Transverse colon (tissue), 4 donors: ENCODE data around the gene TRIM67. TPM values are rescaled to one million over a fixed set of nuclear protein-coding genes. Genes with fewer than 3 reads are reported as not detected.

Experiments
- DNase-seq: peaks from one replicate; pipeline ENCODE4 v3.0.0-alpha.2; 2019
- H3K27ac ChIP-seq, 4 donors: fragments of 200-600 bp; sonication (generic); 2 replicates each; pipeline ENCODE4 v1.5.1; 2016 to 2018; ENCODE audit warnings: inconsistent platforms in 4 of 4
- H3K27me3 ChIP-seq: fragments of 200-600 bp; sonication (generic); 2 replicates; pipeline ENCODE4 v1.5.1; 2017; ENCODE audit warnings: inconsistent platforms
- H3K36me3 ChIP-seq, 4 donors: fragments of 200-600 bp; sonication (generic); 2 replicates each; pipeline ENCODE4 v1.5.1; 2017 to 2019; ENCODE audit warnings: inconsistent platforms in 4 of 4
- H3K4me1 ChIP-seq, 4 donors: fragments of 200-600 bp; sonication (generic); 2 replicates each; pipeline ENCODE4 v1.5.1; 2017 to 2020; ENCODE audit warnings: inconsistent platforms in 4 of 4
- H3K4me3 ChIP-seq, 4 donors: fragments of 200-600 bp; sonication (generic); 1 replicate in 1 of 4; 2 replicates in 3 of 4; pipeline versions ENCODE4 v1.5.1 to v1.6.1; 2017 to 2019; ENCODE audit warnings: inconsistent platforms in 4 of 4
- H3K9me3 ChIP-seq, 2 donors: fragments of 200-600 bp; sonication (generic); 2 replicates each; pipeline ENCODE4 v1.5.1; 2017 to 2019; ENCODE audit warnings: inconsistent platforms in 2 of 2
- CTCF ChIP-seq, 5 experiments: fragments of 200-600 bp in 3 of 5; fragments of 450-650 bp in 2 of 5; sonication (generic) in 3 of 5; IDR thresholded peaks; 1 replicate in 2 of 5; 2 replicates in 3 of 5; pipeline ENCODE4 v1.5.1; 2016 to 2017; ENCODE audit warnings: antibody characterized with exemption in 5 of 5, inconsistent platforms in 3 of 5, mild to moderate bottlenecking in 2 of 5, moderate library complexity in 1 of 5
- EP300 ChIP-seq: sonication (generic); formaldehyde crosslinking; IDR thresholded peaks from one replicate; pipeline ENCODE4 v1.6.1; 2017; ENCODE audit warnings: antibody characterized with exemption, low read depth
- POLR2A ChIP-seq: fragments of 450-650 bp; IDR thresholded peaks from one replicate; pipeline ENCODE4 v1.6.1; 2016; ENCODE audit warnings: antibody characterized with exemption, mild to moderate bottlenecking, moderate library complexity
- POLR2AphosphoS5 ChIP-seq, 3 donors: sonication (generic); formaldehyde crosslinking; IDR thresholded peaks; one replicate each; pipeline ENCODE4 v1.6.1; 2016; ENCODE audit warnings: antibody characterized with exemption in 3 of 3
- WGBS, 2 donors: methylation state at CpG; one replicate each; pipeline ENCODE4 v1.1.5; 2018; ENCODE audit warnings: low coverage in 1 of 2; 5-methylcytosine and 5-hydroxymethylcytosine counted together
- in situ Hi-C, 4 donors: fragments of 200-750 bp; cut with MboI; loops; one replicate each; pipeline versions ENCODE4 v1.15.0 to v1.15.1; 2017; ENCODE audit warnings: low sequenced_read_pairs in 3 of 4, low pct_ligation_motif_present in 1 of 4, low pct_unique_long_range_greater_than_20kb in 1 of 4
- intact Hi-C: fragments of 100-400 bp; cut with DNase I; formaldehyde crosslinking; loops from one replicate; pipeline ENCODE4 v1.15.1; 2023; ENCODE audit warnings: low total_unique reads
- total RNA-seq, 4 donors: library from RNA; depleted of rRNA; stranded (reverse); fragments of >200 nt; gene quantifications; one replicate each; pipeline ENCODE4 v1.1.0, GENCODE V29; 2016

TRIM67 gene
- total RNA-seq, 4 donors from 2014 or later: under 0.01 to 0.16 TPM; not detected in 2

DNA sequence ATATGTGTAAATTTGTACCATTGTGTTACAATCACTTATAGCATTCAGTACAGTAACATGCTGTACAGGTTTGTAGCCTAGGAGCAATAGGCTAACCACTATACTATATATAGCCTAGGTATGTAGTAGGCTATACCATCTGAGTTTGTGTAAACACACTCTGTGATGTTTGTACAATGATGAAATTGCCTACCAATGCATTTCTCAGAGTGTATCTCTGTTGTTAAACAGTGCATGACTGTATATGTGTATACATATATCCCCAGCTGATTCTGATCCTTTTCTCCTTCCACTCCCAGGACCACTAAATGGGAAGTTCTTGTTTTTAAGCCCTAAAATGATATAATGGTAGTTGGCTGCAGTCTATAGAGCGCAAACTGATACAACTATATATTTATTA lies 86.9 kb downstream of the TRIM67 start:
- TF ChIP-seq EP300 (no peak), POLR2AphosphoS5 (IDR thresholded peaks at IDR 0.05) (no peak), CTCF (IDR thresholded peaks at IDR 0.05) (no peak), POLR2A (no peak)

DNA sequence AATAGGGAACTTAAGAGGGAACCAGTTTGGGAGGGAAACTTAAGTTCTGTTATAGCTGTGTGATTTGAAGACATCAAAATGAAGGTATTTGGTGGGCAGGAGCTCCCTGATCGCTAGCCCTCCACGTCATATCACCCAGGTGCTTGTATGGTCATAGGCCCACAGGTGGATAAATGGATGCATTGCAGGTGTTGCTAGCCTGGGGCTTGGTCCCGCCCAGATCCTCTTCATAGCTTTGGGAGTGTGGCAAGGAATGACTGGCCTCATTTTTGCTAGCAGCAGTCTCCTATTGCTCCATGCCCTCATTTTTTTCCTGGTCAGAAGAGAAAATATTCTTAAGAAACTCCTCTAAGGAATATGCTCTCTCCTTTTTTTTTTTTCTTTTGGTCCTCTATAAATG lies 90.5 kb downstream of the TRIM67 start:
- in situ Hi-C loops: no loop called here
- no peak overlapping the region for H3K4me3 ChIP-seq
- intact Hi-C loops: no loop called here
- H3K27ac ChIP-seq: no peak overlapping the region
- no peaks in the 10 kb centered on the region for H3K9me3 ChIP-seq
- no peaks in the 10 kb centered on the region for H3K4me1 ChIP-seq
- WGBS, 2 donors: 88 to 92% methylated on average over 3 of the region's 3 CpGs
- no peaks in the 10 kb centered on the region for H3K27me3 ChIP-seq
- peaks cover 0 to 38% (median 10%) of the 10 kb centered on the region in 4 donors for H3K36me3 ChIP-seq
- TF ChIP-seq POLR2A (no peak), EP300 (no peak), CTCF (IDR thresholded peaks at IDR 0.05) (no peak), POLR2AphosphoS5 (IDR thresholded peaks at IDR 0.05) (no peak)
- no peak for DNase-seq

More for the DNA sequence above, 86.9 kb downstream of the TRIM67 start:
- intact Hi-C loops (no loop called here), in situ Hi-C loops (no loop called here)
- no peaks in the 10 kb centered on the region for H3K4me1 ChIP-seq
- no peak overlapping the region for H3K4me3 ChIP-seq
- H3K36me3 ChIP-seq: peaks cover 0 to 27% (median 7%) of the 10 kb centered on the region in 4 donors
- H3K9me3 ChIP-seq: no peaks in the 10 kb centered on the region
- no peak for DNase-seq
- 100% methylated on average over 1 of the region's 1 CpG for WGBS, 2 donors
- H3K27ac ChIP-seq: no peak overlapping the region
- no peaks in the 10 kb centered on the region for H3K27me3 ChIP-seq

DNA sequence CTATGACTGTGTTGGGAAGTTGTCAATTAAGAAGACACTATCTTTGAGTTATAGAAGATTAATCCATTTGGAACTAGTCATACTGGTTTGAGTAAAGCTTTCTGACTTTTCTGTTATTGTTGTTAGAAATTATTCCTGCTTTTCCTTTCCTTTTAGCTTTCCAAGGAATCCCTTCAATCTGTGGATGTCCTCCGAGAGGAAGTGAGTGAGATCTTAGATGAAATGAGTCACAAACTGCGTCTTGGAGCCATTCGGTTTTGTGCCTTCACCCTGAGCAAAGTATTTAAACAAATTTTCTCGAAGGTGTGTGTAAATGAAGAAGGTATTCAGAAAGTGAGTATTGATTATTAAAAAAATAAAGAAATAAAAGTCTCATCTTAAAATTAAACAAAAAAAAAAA lies 98.5 kb downstream of the TRIM67 start:
- Histone ChIP-seq H3K27ac (no peak overlapping the region), H3K36me3 (peaks cover 0 to 59% (median 30%) of the 10 kb centered on the region in 4 donors), H3K9me3 (no peaks in the 10 kb centered on the region), H3K4me1 (no peaks in the 10 kb centered on the region), H3K27me3 (no peaks in the 10 kb centered on the region), H3K4me3 (no peak overlapping the region)
- intact Hi-C loops (no loop called here), in situ Hi-C loops (no loop called here)
- no peak for DNase-seq
- TF ChIP-seq CTCF (IDR thresholded peaks at IDR 0.05) (no peak), POLR2AphosphoS5 (IDR thresholded peaks at IDR 0.05) (no peak), POLR2A (no peak), EP300 (no peak)
- WGBS, 2 donors: 94 to 95% methylated on average over 4 of the region's 4 CpGs

- no peaks in the 10 kb centered on the region for H3K27me3 ChIP-seq
- H3K9me3 ChIP-seq: no peaks in the 10 kb centered on the region
- WGBS, 2 donors: 90 to 96% methylated on average over 1 of the region's 1 CpG
- in situ Hi-C loops: no loop called here
- intact Hi-C loops: no loop called here
- H3K4me3 ChIP-seq: no peak overlapping the region
- peaks cover 0 to 71% (median 30%) of the 10 kb centered on the region in 4 donors for H3K36me3 ChIP-seq
- H3K4me1 ChIP-seq: no peaks in the 10 kb centered on the region
- no peak for TF ChIP-seq POLR2A
- TF ChIP-seq EP300: no peak
- no peak for TF ChIP-seq CTCF (IDR thresholded peaks at IDR 0.05)
- no peak for TF ChIP-seq POLR2AphosphoS5 (IDR thresholded peaks at IDR 0.05)
- no peak for DNase-seq
- no peak overlapping the region for H3K27ac ChIP-seq
Observed at GRCh38 chr1:231264642-231265041, 102.8 kb downstream of the TRIM67 start.
